GM18499 (cell line): ENCODE measurements around the gene SPDYE3.
"Not testable (repeated sequence)": the region's sequence is repeated elsewhere in the genome, so short reads cannot be mapped to it uniquely, and the experiment has no call there.

Experiments
- ATAC-seq: cut with Tn5 transposase; IDR thresholded peaks from one replicate; pipeline ENCODE4 v1.9.1; 2021; ENCODE audit warnings: moderate number of reproducible peaks; ENCODE audit not compliant: insufficient read depth, unreplicated experiment

Gene SPDYE3

DNA sequence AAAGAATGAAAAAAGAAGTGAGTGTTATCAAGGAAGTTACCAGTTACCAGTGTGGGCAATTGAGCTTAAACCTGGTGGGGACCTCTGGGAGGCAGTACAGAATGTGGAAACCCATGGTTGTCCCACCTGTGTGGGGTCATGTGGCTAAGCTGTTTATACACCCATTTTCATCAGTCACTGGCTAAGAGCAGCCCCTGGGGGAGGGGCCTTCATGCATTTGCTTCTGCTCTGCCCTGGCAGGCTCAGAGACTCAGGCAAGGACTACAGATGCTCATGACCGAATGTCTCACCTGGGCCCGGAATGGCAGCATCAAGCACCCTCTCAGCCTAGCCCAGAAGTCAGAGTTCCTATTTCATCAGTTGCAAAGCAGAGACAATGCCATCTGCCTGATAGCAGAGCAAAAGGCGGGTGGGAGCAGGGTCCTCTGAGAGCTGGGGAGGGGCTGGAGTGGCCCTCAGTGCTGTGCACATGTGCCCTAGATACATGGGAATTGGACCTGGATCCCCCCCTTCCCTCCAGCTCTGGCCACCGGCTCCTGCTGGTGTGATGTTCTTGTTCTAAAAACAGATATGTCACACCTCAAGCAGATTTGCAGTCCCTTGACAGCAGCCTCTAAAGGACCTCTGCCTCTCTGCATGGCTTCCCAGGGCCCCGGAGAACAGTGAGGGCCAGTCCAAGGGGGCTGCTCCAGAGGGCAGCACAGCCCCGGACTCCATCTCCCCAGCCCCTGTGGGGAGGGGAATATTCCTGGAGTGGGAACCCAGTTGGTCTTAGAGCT lies 20.1 kb upstream of the SPDYE3 start:
- not testable (repeated sequence) for ATAC-seq

DNA sequence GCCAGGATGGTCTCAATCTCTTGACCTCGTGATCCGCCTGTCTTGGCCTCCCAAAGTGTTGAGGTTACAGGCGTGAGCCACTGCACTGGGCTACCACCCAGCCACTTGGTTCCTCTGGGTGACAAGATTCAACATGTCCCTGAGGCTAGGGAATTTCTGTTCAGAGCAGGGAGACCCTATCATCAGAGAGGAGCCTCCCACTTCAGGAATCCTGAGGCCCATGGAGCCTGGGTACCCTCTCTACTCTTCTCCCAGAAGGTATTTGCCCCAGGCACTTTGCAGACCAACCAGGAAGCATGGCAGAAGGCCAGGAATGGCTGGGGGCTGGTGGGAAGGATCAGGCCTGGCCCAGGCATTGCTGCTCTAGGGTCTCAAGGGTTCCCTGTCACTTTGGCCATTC lies 19.2 kb upstream of the SPDYE3 start:
- not testable (repeated sequence) for ATAC-seq

DNA sequence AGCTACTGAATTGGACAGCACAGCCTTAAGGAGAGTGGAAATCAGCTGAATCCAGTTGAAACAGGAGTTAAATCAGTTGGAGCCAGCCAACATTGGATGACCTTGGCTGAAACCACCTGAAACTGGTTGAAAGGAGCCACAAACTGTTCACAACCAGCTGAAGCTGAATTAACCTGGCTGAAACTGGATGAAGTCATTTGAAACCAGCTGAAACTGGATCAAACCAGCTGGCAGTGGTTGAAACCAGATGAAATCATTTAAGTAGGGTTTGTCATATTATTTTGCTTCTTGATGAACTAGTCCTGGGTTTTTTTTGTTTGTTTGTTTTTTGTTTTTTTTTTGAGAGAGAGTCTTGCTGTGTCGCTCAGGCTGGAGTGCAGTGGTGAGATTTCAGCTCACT lies 15.3 kb upstream of the SPDYE3 start:
- ATAC-seq, result not testable (repeated sequence)

DNA sequence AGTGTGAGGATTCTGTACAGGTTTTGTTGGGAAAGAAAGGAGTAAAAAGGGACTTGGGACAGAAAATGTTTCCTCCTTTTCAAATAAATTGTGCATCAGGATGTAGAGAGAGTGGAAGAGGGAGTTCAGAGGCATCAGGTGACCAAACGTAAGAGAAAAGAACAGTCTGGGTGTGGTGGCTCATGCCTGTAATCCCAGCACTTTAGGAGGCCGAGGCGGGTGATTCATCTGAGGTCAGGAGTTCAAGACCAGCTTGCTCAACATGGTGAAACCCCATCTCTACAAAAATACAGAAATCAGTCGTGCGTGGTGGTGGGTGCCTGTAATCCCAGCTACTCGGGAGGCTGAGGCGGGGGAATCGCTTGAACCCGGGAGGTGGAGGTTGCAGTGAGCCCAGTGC lies 12.2 kb upstream of the SPDYE3 start:
- ATAC-seq, result not testable (repeated sequence)

DNA sequence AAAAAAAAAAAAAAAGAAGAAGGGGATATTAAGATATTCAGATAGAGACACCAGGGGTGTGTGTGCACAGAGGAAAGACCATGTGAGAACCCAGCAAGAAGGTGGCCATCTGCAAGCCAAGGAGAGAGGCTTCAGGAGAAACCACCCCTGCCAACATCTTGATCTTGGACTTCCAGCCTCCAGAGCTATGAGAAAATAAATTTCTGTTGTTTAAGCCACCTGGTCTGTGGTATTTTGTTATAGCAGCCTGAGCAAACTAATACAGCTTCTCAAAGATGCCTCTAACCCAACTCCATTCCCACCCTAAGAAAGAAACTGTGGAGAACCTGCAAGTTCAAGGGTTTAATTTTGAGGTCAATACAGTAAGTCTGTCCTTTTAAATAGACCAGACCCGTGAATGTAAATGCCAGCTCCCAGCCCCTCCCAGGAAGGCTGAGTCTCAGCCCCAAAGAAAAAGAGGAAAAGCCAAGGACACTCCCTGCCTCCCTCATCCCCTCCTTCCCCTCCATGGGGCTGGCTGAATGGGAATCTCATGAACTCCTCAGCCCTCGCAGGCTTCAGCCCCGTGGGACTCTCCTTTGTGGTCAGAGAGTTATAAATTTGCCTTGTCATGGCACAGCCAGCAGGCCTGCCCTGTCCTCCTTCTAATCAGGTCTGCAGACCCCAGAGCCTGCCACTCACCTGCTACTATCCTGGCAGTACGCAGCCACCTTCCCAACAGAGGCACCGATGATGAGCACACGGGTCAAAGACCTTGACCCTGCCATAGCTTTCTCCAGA lies 9.5 kb upstream of the SPDYE3 start:
- ATAC-seq, result not testable (repeated sequence)

DNA sequence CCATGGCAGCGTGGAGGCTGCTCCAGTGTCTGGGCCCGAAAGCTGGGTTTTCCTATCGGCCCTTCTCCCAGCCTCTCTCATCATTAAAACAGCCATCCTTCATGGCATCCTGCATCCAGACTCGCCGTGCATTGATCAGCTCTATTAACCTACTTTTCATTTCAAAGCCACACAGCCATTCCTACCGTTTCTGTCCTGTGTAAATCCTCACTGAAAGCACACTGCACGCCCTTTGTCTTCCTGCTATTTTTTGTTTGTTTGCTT lies 8.9 kb upstream of the SPDYE3 start:
- ATAC-seq, result not testable (repeated sequence)

DNA sequence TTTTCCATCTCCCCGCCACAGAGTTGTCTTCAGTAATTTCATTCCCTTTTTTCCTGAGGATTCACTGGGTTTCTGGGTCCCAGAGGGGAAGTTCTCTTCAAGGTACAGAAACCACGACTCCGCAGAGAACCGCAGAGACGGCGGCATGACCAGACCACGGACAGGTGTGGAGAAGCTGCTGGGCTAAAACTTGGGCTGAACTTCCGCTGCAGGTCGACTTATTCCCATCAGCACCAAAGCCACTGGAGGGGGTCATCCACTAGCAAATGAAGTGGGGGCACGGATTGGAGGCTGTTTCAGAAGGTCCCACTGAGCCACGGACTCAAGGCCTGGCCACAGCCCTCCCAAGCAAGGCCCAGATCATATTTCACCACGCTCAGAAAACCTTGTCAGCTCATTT lies 3.0 kb upstream of the SPDYE3 start:
- ATAC-seq, result not testable (repeated sequence)

DNA sequence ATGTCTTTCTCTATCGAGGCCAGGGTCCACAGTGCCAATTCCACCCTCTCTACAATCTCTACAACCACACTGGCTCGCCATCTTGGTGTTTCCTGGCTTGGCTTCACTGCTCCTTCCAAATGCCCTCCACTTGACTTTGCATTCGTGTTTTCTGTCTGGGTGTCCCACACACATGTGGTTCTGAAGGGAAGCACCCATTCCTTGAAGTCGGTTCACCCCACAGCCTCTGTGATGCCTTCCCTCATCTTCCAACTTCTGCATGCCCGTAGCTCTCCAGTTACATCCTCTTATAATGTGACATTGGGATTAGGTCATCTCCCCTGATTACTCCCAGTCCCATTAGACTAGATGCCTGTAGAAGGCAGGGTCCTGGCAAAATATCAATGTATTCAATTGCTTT lies 10.8 kb downstream of the SPDYE3 start:
- ATAC-seq, result not testable (repeated sequence)

DNA sequence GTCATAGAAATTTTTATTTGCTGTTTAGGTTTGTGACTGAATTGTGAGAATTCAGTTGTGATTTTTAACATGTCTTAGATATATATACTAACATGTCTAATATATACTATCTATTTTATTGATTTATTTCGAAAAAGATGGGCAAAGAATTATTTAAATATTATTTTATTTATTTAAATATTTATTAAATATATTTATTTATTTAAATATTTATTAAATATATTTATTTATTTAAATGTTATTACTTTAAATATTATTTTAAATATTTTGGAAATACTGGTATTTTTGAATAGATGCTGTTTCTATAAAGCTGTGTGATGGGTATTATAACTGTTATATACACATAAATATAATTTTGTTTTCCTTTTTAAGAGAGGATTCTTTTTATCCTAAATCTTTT lies 14.1 kb downstream of the SPDYE3 start:
- ATAC-seq, result not testable (repeated sequence)

DNA sequence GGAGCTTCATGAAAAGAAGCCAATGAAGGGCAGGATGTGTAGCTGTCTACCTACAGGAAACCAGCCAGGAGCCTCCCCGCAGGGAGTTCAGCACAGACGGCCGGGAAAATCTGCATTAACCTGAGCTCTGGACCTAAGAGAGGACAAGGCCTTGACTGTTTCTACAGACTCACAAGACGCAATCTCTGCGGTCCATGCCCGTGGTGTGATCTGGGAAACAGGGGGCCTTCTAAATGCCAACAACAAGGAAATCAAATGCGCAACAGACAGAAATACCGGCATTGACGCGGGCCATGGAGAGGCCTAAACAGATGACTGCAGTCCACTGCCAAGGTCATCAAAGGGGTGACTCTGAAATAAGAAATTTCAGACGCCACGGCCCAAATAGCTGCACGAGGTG lies 16.7 kb downstream of the SPDYE3 start:
- ATAC-seq, result not testable (repeated sequence)

DNA sequence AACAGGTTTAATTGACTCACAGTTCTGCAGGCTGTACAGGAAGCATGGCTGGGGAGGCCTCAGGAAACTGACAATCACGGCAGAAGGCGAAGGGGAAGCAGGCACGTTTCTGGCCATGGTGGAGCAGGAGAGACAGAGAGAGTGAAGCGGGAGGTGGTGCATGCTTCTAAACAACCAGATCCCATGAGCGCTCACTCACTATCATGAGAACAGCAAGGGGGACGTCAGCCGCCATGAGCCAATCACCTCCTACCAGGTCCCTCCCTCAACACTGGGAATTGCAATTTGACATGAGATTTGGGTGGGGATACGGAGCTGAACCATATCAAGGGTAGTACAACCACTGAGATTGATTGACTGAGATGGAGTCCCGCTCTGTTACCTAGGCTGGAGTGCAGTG lies 18.2 kb downstream of the SPDYE3 start:
- ATAC-seq, result not testable (repeated sequence)

DNA sequence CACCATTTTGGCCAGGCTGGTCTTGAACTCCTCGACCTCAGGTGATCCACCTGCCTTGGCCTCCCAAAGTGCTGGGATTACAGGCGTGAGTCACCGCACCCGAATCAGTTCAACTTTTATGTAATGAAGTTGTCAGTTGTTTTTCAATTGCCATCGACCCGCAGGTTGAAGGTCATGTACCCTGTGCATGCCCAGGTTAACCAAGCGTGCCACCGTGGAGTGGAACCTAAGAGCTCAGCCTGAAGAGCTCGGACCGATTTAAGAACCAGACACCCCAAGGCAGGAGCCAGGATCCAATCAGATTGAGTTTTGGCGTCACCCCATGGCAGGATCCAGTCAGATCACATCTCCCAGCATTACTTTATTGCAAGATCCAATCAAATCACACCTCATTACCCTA lies 19.4 kb downstream of the SPDYE3 start:
- ATAC-seq, result not testable (repeated sequence)

DNA sequence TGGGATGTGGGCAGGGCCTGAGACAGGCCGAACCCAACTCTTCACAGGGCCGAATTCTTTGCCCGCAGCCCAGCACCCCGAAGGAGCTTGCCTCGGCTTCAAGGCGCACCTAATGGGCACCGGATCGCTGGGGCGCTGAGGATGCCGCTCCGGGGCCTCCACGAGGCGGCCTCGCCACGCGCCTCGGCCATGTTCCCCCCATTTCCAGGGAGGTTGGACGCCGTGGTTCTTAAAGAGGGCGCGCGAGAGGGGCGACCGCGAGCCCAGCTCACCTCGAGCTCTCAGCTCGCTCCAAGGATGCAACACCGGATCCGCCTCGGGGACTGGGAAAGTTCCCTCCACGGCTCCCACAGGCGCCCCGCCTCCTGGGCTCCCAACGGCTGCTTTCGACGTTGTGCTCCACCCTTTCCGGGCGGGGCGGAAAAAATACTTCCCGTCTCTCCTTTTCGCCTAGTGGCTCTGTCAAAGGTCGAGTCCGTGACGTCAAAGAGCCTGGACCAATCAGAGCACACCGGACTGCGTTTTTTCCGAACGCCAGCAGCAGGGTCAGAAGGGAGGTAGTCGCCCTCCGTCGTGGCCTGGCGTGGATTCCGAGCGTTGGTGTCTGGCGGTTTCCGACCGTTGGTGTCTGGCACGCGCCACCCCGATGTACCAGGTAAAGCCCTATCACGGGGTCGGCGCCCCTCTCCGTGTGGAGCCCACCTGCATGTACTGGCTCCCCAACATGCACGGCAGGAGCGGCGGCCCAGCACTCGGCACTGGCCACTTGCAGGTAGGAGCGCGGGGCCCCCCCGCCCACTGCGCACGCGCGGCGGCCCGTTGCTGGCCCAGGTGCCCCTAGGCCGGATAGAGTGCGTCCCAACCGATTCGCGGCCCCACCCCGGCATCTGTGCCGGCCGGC lies 28.3 kb downstream of the SPDYE3 start:
- ATAC-seq, result peak; percentile 82

DNA sequence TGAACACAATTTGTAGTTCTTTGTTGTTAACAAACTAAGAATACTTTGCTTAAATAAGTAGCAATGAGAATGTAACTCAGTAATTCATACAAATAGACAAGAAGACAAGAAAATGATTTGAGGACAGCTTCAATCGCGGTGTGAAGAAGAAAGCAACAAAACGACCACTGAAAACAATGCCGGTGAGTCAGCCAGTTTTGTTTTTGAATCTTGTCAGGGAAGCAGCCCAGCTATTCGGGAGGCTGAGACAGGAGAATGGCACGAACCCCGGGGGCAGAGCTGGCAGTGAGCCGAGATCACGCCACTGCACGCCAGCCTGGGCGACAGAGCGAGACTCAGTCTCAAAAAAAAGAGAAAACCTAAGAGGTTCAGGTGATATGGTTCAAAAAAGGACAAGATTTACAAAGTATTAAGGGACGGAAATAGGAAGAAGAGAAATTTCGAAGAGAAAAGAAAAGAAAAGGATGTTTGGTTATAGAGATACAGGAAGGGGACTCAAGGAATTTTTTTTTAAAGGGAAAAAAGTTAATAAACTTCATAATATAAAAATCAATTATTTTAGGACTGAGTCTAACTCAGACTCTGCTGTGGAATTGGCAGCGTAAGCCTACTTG lies 30.7 kb downstream of the SPDYE3 start:
- ATAC-seq, result not testable (repeated sequence)

DNA sequence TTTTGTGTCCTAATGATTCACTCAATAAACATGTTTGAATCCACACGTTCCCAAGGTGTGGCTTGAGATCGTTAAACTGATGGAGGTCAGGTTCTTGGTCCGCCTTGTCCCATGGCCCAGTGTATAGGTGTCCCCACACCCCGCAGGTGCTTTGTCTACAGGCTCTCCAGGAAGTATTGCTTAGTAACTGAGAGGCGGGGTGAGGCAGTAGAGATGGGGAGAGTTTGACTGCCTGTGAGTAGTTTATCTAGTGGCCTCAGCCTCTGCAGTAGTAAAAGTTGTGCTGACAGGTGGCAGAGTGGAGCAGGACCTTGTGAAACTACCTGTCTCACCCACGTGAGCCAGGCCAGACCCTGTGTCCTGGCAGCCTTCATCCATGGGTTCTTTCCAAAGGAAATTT lies 33.8 kb downstream of the SPDYE3 start:
- ATAC-seq, result not testable (repeated sequence)

DNA sequence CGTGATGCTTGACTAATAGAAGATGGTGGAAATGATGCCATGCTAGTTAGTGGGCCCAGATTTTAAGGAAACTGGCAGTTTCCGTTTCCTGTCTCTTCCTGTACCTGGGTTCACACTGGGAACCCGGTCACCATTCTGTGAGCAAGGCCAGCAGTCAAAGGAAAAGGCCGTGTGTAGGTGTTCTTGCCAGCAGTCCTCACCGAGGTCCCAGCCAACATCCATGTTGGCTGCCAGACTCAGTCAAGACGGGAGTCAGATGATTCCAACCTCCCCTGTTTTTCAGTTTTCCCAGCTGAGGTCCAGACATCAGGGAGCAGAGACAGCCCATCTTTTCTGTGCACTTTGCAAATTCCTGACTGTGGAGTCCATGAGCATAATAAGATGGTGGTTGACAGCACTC lies 35.3 kb downstream of the SPDYE3 start:
- ATAC-seq, result no peak

DNA sequence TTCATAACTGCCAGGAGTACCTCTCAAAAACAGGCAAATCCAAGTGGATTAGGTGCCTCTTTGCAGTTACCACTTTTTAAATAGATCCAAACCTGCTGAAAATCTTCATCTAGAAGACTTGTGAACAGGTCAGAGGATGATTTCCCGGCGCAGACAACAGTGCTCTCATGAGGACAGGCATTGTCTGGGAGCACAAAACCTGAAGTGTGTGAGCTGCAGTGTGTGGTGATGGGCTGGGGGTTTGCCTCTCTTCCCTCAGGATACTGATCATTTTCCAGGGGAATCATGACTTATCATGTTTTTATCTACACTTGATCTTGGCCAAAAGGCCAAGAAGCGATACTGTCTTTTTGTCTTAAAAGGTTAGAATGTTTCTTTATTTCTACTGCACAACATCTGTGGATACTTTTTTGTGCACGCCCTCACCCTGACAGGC lies 36.6 kb downstream of the SPDYE3 start:
- not testable (repeated sequence) for ATAC-seq

DNA sequence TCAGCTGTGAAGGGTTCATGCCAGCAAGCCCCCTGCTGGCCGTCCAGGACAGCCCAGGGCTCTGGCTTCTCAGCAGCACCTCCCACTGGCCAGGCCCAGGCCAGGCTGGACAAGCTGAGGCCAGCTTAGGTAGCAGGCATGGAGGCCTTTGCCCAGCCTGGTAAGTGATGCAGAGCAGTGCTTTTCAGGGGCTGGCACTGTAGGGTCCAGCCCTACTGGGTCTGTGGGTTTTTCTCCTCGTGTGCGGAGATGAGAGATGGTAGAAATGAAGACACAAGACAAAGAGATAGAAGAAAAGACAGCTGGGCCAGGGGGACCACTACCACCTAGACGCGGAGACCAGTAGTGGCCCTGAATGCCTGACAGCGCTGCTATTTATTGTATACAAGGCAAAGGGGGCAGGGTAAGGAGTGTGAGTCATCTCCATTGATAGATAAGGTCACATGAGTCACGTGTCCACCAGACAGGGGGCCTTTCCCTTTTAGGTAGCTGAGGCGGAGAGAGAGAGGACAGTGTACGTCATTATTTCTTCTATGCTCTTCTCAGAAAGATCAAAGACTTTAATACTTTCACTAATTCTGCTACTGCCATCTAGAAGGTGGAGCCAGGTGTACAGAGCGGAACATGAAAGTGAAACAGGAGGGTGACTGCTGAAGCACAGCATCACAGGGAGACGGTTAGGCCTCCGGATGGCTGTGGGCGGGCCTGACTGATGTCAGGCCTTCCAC lies 37.2 kb downstream of the SPDYE3 start:
- ATAC-seq, result not testable (repeated sequence)

DNA sequence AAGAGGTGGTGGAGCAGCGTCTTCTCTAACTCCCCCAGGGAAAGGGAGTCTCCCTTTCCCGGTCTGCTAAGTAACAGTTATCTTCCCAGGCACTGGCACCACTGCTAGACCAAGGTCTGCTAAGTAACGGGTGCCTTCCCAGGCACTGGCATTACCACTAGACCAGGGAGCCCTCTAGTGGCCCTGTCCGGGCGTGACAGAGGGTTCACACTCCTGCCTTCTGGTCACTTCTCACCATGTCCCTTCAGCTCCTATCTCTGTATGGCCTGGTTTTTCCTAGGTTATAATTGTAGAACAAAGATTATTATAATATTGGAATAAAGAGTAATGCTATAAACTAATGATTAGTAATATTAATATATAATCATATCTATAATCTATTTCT lies 37.8 kb downstream of the SPDYE3 start:
- not testable (repeated sequence) for ATAC-seq

DNA sequence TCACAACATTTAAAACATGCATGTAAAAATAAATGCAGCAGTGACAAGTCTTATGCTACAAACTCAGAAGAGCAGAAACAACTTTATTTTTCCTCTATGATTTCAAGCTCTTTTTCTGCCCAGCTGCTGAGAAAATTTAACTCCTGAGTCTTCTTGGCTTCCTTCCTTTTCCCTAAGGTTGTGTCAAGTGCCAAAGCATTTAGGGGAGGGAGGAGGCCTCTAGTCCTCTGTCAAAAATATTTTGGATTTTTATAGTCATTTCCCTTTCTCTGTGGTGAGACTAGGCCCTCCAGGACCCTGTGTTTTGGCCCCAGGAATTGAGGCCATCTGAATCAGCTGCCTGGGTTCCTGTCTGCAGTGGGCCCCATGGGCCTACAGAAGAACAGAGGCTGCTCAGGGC lies 39.4 kb downstream of the SPDYE3 start:
- ATAC-seq, result no peak
